NB4 (cell line): Measurements from ENCODE around the gene RECQL5.

Experiments used
- MYC ChIP-seq: IDR thresholded peaks from 2 replicates; pipeline ENCODE4 v1.6.1; 2011; ENCODE audit warnings: low read depth, low read length
- POLR2A ChIP-seq: IDR thresholded peaks from 2 replicates; pipeline ENCODE4 v1.6.1; 2011; ENCODE audit warnings: mild to moderate bottlenecking; ENCODE audit not compliant: insufficient read length; ENCODE audit errors: extremely low read depth
- TF ChIP-seq, protein P1 (sequence below): IDR thresholded peaks from one replicate; pipeline ENCODE4 v1.5.1; 2012; ENCODE audit warnings: low read depth, low read length
- TF ChIP-seq, protein P2 (sequence below): IDR thresholded peaks from 2 replicates; pipeline ENCODE4 v1.6.1; 2011; ENCODE audit warnings: low read depth, low read length

DNA sequence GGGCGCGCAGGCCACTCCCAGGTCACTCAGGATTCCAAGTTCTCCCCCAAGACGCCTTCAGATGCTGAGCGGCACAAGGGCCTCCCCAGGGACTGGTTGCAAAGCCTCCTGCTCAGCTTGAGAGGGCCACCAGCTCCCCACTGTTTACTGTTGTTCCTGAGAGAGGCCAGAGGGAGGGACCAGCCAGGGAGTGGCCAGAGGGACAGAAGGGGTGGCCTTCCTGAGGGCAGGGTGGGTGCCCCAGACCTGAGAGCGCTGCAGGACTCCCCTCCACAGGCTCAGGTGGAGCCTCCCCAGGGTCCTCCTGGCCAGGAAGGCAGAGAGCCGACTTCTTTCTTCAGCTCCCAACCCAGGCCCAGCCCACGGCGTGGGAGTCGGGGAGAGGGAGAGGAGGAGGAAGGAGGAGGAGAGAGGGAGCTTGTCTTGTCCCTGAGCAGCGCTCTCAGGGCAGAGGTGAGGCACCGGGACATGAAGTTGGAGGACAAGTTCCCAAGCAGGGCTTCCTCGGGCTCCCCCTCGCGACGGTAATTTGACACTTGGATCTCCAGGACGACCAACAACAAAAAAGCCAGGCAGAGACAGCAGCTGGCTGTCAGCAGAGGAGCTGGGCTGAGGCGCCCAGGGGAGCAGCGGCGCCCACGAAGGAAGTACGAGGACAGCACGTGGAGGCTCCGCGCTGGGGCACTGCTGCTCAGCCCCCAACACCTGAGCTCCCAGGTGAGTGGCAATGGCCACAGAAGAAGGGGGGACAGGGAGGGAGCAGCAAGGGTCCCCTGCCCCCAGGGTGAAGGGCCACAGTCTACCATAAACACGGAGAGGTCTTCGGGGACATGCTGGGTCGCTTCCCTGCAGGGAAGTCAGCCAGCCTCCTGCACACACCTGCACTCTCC lies 33.2 kb downstream of the RECQL5 start:
- TF ChIP-seq POLR2A (no peak), MYC (0 out of 2 replicates have a peak, but pooled peaks have one; percentile 27)
- TF ChIP-seq, protein P1, sequence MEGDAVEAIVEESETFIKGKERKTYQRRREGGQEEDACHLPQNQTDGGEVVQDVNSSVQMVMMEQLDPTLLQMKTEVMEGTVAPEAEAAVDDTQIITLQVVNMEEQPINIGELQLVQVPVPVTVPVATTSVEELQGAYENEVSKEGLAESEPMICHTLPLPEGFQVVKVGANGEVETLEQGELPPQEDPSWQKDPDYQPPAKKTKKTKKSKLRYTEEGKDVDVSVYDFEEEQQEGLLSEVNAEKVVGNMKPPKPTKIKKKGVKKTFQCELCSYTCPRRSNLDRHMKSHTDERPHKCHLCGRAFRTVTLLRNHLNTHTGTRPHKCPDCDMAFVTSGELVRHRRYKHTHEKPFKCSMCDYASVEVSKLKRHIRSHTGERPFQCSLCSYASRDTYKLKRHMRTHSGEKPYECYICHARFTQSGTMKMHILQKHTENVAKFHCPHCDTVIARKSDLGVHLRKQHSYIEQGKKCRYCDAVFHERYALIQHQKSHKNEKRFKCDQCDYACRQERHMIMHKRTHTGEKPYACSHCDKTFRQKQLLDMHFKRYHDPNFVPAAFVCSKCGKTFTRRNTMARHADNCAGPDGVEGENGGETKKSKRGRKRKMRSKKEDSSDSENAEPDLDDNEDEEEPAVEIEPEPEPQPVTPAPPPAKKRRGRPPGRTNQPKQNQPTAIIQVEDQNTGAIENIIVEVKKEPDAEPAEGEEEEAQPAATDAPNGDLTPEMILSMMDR: peak; percentile 55
- TF ChIP-seq, protein P2, sequence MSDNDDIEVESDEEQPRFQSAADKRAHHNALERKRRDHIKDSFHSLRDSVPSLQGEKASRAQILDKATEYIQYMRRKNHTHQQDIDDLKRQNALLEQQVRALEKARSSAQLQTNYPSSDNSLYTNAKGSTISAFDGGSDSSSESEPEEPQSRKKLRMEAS: peak; percentile 88
